Fibroblast of upper back skin (primary cell): ENCODE results near the gene PFN1.
"Not testable (repeated sequence)": the region's sequence is repeated elsewhere in the genome, so short reads cannot be mapped to it uniquely, and the experiment has no call there.

ENCODE experiments used
- DNase-seq: peaks from one replicate; pipeline ENCODE4 v3.0.0-alpha.2; 2013

Gene PFN1

GRCh38 chr17:4920351-4921048 is 27.8 kb downstream of the PFN1 start:
- no peak for DNase-seq

GRCh38 chr17:4919511-4920047 is 28.8 kb downstream of the PFN1 start:
- no peak for DNase-seq

- not testable (repeated sequence) for DNase-seq
Measured at GRCh38 chr17:4914551-4914950, 33.8 kb downstream of the PFN1 start.

GRCh38 chr17:4913994-4914393 is 34.3 kb downstream of the PFN1 start:
- no peak for DNase-seq

- peak; percentile 90 for DNase-seq
Measured at GRCh38 chr17:4908711-4909496, 39.4 kb downstream of the PFN1 start.

GRCh38 chr17:4908301-4908700 is 40.0 kb downstream of the PFN1 start:
- no peak for DNase-seq

GRCh38 chr17:4906642-4907041 is 41.7 kb downstream of the PFN1 start:
- not testable (repeated sequence) for DNase-seq

GRCh38 chr17:4903051-4903818 is 45.1 kb downstream of the PFN1 start, which contains the start of gene CHRNE:
TSS of gene CHRNE (minus strand) at chr17:4903098. CDS start at chr17:4903063, 35 bp downstream.
- DNase-seq, result peak; percentile 66

- no peak for DNase-seq
Measured at GRCh38 chr17:4902540-4902939, 45.8 kb downstream of the PFN1 start.

- DNase-seq, result no peak
Measured at GRCh38 chr17:4901648-4902344, 46.5 kb downstream of the PFN1 start.

- DNase-seq, result no peak
Measured at GRCh38 chr17:4901108-4901647, 47.2 kb downstream of the PFN1 start.

GRCh38 chr17:4900231-4901107 is 47.9 kb downstream of the PFN1 start:
- DNase-seq, result peak; percentile 22

- DNase-seq, result peak; percentile 74
Measured at GRCh38 chr17:4899341-4900230, 48.7 kb downstream of the PFN1 start, which contains the start of gene C17orf107. TSS of gene C17orf107 (plus strand) at chr17:4899536. CDS start at chr17:4899763, 227 bp downstream.

- DNase-seq, result no peak
Measured at GRCh38 chr17:4898927-4899326, 49.4 kb downstream of the PFN1 start.

- DNase-seq, result no peak
Measured at GRCh38 chr17:4898351-4898750, 50.0 kb downstream of the PFN1 start.

GRCh38 chr17:4897785-4898184 is 50.5 kb downstream of the PFN1 start:
- no peak for DNase-seq

- DNase-seq, result no peak
Measured at GRCh38 chr17:4897198-4897687, 51.1 kb downstream of the PFN1 start.

- DNase-seq, result no peak
Measured at GRCh38 chr17:4896332-4897197, 51.8 kb downstream of the PFN1 start.
